CMK (cell line): Measurements from ENCODE around the gene ABCF3.

ENCODE experiments used
- DNase-seq: peaks from one replicate; pipeline ENCODE4 v3.0.0-alpha.2; 2010; ENCODE audit warnings: low read depth

Gene ABCF3

GRCh38 chr3:184168363-184169120 lies 17.5 kb upstream of the ABCF3 start:
- no peak for DNase-seq

GRCh38 chr3:184169896-184170875 lies 15.8 kb upstream of the ABCF3 start:
- DNase-seq, result no peak

GRCh38 chr3:184171562-184171961 lies 14.4 kb upstream of the ABCF3 start:
- DNase-seq, result no peak

GRCh38 chr3:184172681-184173373 lies 13.2 kb upstream of the ABCF3 start:
- DNase-seq, result no peak

- DNase-seq, result no peak
Observed at GRCh38 chr3:184173374-184173722, 12.7 kb upstream of the ABCF3 start.

GRCh38 chr3:184174284-184174645 lies 11.7 kb upstream of the ABCF3 start:
- DNase-seq, result no peak

- DNase-seq, result peak; percentile 89
Observed at GRCh38 chr3:184174646-184175492, 11.1 kb upstream of the ABCF3 start, which contains the start of gene AP2M1. Gene AP2M1, plus strand, starts transcription at chr3:184174855. Its CDS starts 2,139 bp downstream, at chr3:184176994.

- DNase-seq, result no peak
Observed at GRCh38 chr3:184175506-184175905, 10.5 kb upstream of the ABCF3 start.

GRCh38 chr3:184175981-184176376 lies 10.0 kb upstream of the ABCF3 start:
- no peak for DNase-seq

- no peak for DNase-seq
Observed at GRCh38 chr3:184176377-184177330, 9.3 kb upstream of the ABCF3 start.

- no peak for DNase-seq
Observed at GRCh38 chr3:184177331-184177731, 8.7 kb upstream of the ABCF3 start.

GRCh38 chr3:184177767-184178306 lies 8.2 kb upstream of the ABCF3 start:
- no peak for DNase-seq

GRCh38 chr3:184178521-184179138 lies 7.4 kb upstream of the ABCF3 start:
- no peak for DNase-seq

GRCh38 chr3:184180165-184180564 lies 5.8 kb upstream of the ABCF3 start:
- no peak for DNase-seq

- no peak for DNase-seq
Observed at GRCh38 chr3:184181596-184181995, 4.4 kb upstream of the ABCF3 start.

- no peak for DNase-seq
Observed at GRCh38 chr3:184183679-184184078, 2.3 kb upstream of the ABCF3 start.

- DNase-seq, result no peak
Observed at GRCh38 chr3:184184546-184185230, 1.3 kb upstream of the ABCF3 start.

- peak; percentile 96 for DNase-seq
Observed at GRCh38 chr3:184185461-184186183, 377 bp upstream of the ABCF3 start.

- DNase-seq, result no peak
Observed at GRCh38 chr3:184186902-184187207, 856 bp downstream of the ABCF3 start.
